Measurements from ENCODE around the gene SBF2. TPM values are rescaled to one million over a fixed set of nuclear protein-coding genes. Genes with fewer than 3 reads are reported as not detected.

Gene SBF2
- polyA plus RNA-seq, 1 donor from 2014 or later, result 53.4 TPM

- Histone ChIP-seq H4K20me1 (ENCODE audit: insufficient read depth) (no peaks in the 10 kb centered on the region), H3K9me2 (ENCODE audit: insufficient read depth, low read length) (no peaks in the 10 kb centered on the region), H3K27ac (ENCODE audit: low read length) (no peak overlapping the region), H3K27me3 (ENCODE audit: insufficient read depth, low read depth, low read length) (no peaks in the 10 kb centered on the region), H3K9me3 (ENCODE audit: low read length) (no peaks in the 10 kb centered on the region), H3K36me3 (ENCODE audit: insufficient read depth, low read length) (no peaks in the 10 kb centered on the region), H3K4me3 (ENCODE audit: low read length) (no peak overlapping the region), H3K4me2 (ENCODE audit: low read length) (no peak overlapping the region), H3F3A (ENCODE audit: insufficient read depth, low read length, poor library complexity, severe bottlenecking) (no peaks in the 10 kb centered on the region), H3K79me2 (replicated peaks; ENCODE audit: insufficient read depth, low read length) (peaks cover 8% of the 10 kb centered on the region), H2AFZ (ENCODE audit: low read depth, low read length) (no peak overlapping the region), H3K9ac (ENCODE audit: low read length) (no peak overlapping the region)
- TF ChIP-seq REST (IDR thresholded peaks at IDR 0.05; ENCODE audit: borderline replicate concordance) (no peak), RAD21 (conservative IDR thresholded peaks at IDR 0.05) (no peak), MXI1 (conservative IDR thresholded peaks at IDR 0.05; ENCODE audit: poor library complexity, severe bottlenecking) (no peak), TAF1 (IDR thresholded peaks at IDR 0.05; ENCODE audit: low read depth) (no peak), SMC3 (conservative IDR thresholded peaks at IDR 0.05; ENCODE audit: poor library complexity) (no peak), CTCF (IDR thresholded peaks at IDR 0.05; ENCODE audit: poor library complexity, severe bottlenecking) (no peak), EP300 (conservative IDR thresholded peaks at IDR 0.05; ENCODE audit: poor library complexity, severe bottlenecking) (no peak), EZH2 (IDR thresholded peaks at IDR 0.05; ENCODE audit: borderline replicate concordance, insufficient read depth, low read length, poor library complexity, severe bottlenecking) (no peak), POLR2AphosphoS5 (IDR thresholded peaks at IDR 0.05) (no peak)
Observed at GRCh38 chr11:10274726-10275125, 19.3 kb downstream of the SBF2 start.

GRCh38 chr11:10273738-10274137 lies 20.3 kb downstream of the SBF2 start:
- Histone ChIP-seq H3K9me2 (ENCODE audit: insufficient read depth, low read length) (no peaks in the 10 kb centered on the region), H3K79me2 (replicated peaks; ENCODE audit: insufficient read depth, low read length) (peaks cover 8% of the 10 kb centered on the region), H3F3A (ENCODE audit: insufficient read depth, low read length, poor library complexity, severe bottlenecking) (no peaks in the 10 kb centered on the region), H4K20me1 (ENCODE audit: insufficient read depth) (no peaks in the 10 kb centered on the region), H3K4me2 (ENCODE audit: low read length) (no peak overlapping the region), H3K36me3 (ENCODE audit: insufficient read depth, low read length) (no peaks in the 10 kb centered on the region), H3K4me3 (ENCODE audit: low read length) (no peak overlapping the region), H2AFZ (ENCODE audit: low read depth, low read length) (no peak overlapping the region), H3K27me3 (ENCODE audit: insufficient read depth, low read depth, low read length) (no peaks in the 10 kb centered on the region), H3K27ac (ENCODE audit: low read length) (no peak overlapping the region), H3K9ac (ENCODE audit: low read length) (no peak overlapping the region), H3K9me3 (ENCODE audit: low read length) (no peaks in the 10 kb centered on the region)
- TF ChIP-seq REST (IDR thresholded peaks at IDR 0.05; ENCODE audit: borderline replicate concordance) (no peak), TAF1 (IDR thresholded peaks at IDR 0.05; ENCODE audit: low read depth) (no peak), RAD21 (conservative IDR thresholded peaks at IDR 0.05) (no peak), SMC3 (conservative IDR thresholded peaks at IDR 0.05; ENCODE audit: poor library complexity) (no peak), CTCF (IDR thresholded peaks at IDR 0.05; ENCODE audit: poor library complexity, severe bottlenecking) (no peak), POLR2AphosphoS5 (IDR thresholded peaks at IDR 0.05) (no peak), EZH2 (IDR thresholded peaks at IDR 0.05; ENCODE audit: borderline replicate concordance, insufficient read depth, low read length, poor library complexity, severe bottlenecking) (no peak), MXI1 (conservative IDR thresholded peaks at IDR 0.05; ENCODE audit: poor library complexity, severe bottlenecking) (no peak), EP300 (conservative IDR thresholded peaks at IDR 0.05; ENCODE audit: poor library complexity, severe bottlenecking) (no peak)
